GM12801 (cell line): ENCODE measurements around the gene ENTPD6.

ENCODE experiments used
- CTCF ChIP-seq: IDR thresholded peaks from one replicate; pipeline ENCODE4 v1.5.1; 2011; ENCODE audit warnings: control low read depth; ENCODE audit not compliant: insufficient read length; ENCODE audit errors: extremely low read depth

The ENTPD6 gene

GRCh38 chr20:25193843-25194242, 1.7 kb upstream of the ENTPD6 start:
- TF ChIP-seq CTCF = no peak

- no peak for TF ChIP-seq CTCF
These were observed 1.1 kb upstream of the ENTPD6 start for GRCh38 chr20:25194333-25194972.

- no peak for TF ChIP-seq CTCF
These were observed 662 bp downstream of the ENTPD6 start for GRCh38 chr20:25195962-25196785.

GRCh38 chr20:25196786-25197120, 1.2 kb downstream of the ENTPD6 start:
- TF ChIP-seq CTCF = no peak

- TF ChIP-seq CTCF = no peak
These were observed 1.8 kb downstream of the ENTPD6 start for GRCh38 chr20:25197183-25197869.

- TF ChIP-seq CTCF = no peak
These were observed 2.3 kb downstream of the ENTPD6 start for GRCh38 chr20:25197870-25198190.

- TF ChIP-seq CTCF = no peak
These were observed 3.3 kb downstream of the ENTPD6 start for GRCh38 chr20:25198663-25199383.
